Endothelial cell of umbilical vein (primary cell): ENCODE data around the gene PAK5. TPM values are rescaled to one million over a fixed set of nuclear protein-coding genes. Genes with fewer than 3 reads are reported as not detected.

ENCODE experiments used
- BruUV-seq: library from RNA; stranded (reverse); fragments of 400-500 nt; replicated peaks from 2 replicates; lab custom pipeline; 2021; lab: Mats Ljungman, UMichigan
- CTCF ChIA-PET: fragments of 300-600, 350-600 bp; sonication (Branson Sonifier 250); formaldehyde crosslinking; loops from one replicate; lab custom pipeline; 2021; ENCODE audit warnings: antibody characterized with exemption, inconsistent platforms; lab: Charles Lee
- POLR2A ChIA-PET: fragments of 300-600, 350-600 bp; sonication (Branson Sonifier 250); formaldehyde crosslinking; loops from one replicate; lab custom pipeline; 2021; ENCODE audit warnings: antibody characterized with exemption, inconsistent platforms; lab: Charles Lee
- DNase-seq: peaks from one replicate; pipeline ENCODE4 v3.0.0-alpha.2; 2011; ENCODE audit warnings: low read depth, low spot score
- FAIRE-seq: peaks from 2 replicates; lab custom pipeline; 2011; peaks lifted over from hg19 to GRCh38; lab: Jason Lieb, UNC
- H2AFZ ChIP-seq: 2 replicates; pipeline ENCODE4 v1.6.0; 2012; ENCODE audit warnings: low read depth, low read length, control low read depth, inconsistent platforms
- H3K27ac ChIP-seq: 2 replicates; pipeline ENCODE4 v1.5.1; 2011; ENCODE audit warnings: low read depth, mild to moderate bottlenecking, control low read depth, low read length, moderate library complexity; ENCODE audit not compliant: insufficient read depth
- H3K27me3 ChIP-seq, 2 experiments: 2 replicates each; pipeline versions ENCODE4 v1.6.0 to v1.6.1; 2011; ENCODE audit warnings: low read length in 2 of 2, mixed read lengths in 1 of 2; ENCODE audit not compliant: control insufficient read depth in 2 of 2, insufficient read depth in 2 of 2
- H3K36me3 ChIP-seq, 2 experiments: 2 replicates in 1 of 2; 3 replicates in 1 of 2; pipeline ENCODE4 v1.5.1; 2011; ENCODE audit warnings: low read length in 2 of 2, mild to moderate bottlenecking in 1 of 2, moderate library complexity in 1 of 2; ENCODE audit not compliant: control insufficient read depth in 2 of 2, insufficient read depth in 2 of 2; ENCODE audit errors: extremely low read depth in 1 of 2
- H3K4me1 ChIP-seq: 3 replicates; pipeline ENCODE4 v1.5.1; 2011; ENCODE audit warnings: mild to moderate bottlenecking, low read length; ENCODE audit not compliant: control insufficient read depth, insufficient read depth; ENCODE audit errors: extremely low read depth
- H3K4me2 ChIP-seq: 2 replicates; pipeline ENCODE4 v1.6.1; 2011; ENCODE audit warnings: low read length, control low read depth, mixed read lengths; ENCODE audit not compliant: insufficient read depth
- H3K4me3 ChIP-seq, 3 experiments: fragments of 200-600 bp in 1 of 3; sonication (generic), shearing (Covaris generic) in 1 of 3; replicated peaks in 1 of 3; 2 replicates each; pipeline ENCODE4 v1.5.1; 2011 to 2016; ENCODE audit warnings: control low read depth in 3 of 3, low read length in 3 of 3, mild to moderate bottlenecking in 2 of 3, inconsistent platforms in 1 of 3, low read depth in 1 of 3, moderate library complexity in 1 of 3; ENCODE audit not compliant: insufficient read depth in 1 of 3
- H3K79me2 ChIP-seq: 2 replicates; pipeline ENCODE4 v1.6.0; 2012; ENCODE audit warnings: low read length, inconsistent platforms; ENCODE audit not compliant: control insufficient read depth, insufficient read depth
- H3K9ac ChIP-seq: replicated peaks from 2 replicates; pipeline ENCODE3; 2011; ENCODE audit warnings: low read length, control low read depth; ENCODE audit not compliant: insufficient read depth; ENCODE audit errors: extremely low read depth
- H3K9me1 ChIP-seq: replicated peaks from 3 replicates; pipeline ENCODE4 v1.6.0; 2011; ENCODE audit warnings: mild to moderate bottlenecking, low read length; ENCODE audit not compliant: control insufficient read depth, insufficient read depth; ENCODE audit errors: extremely low read depth
- H3K9me3 ChIP-seq: replicated peaks from 2 replicates; pipeline ENCODE4 v1.5.1; 2012; ENCODE audit warnings: low read length, inconsistent platforms; ENCODE audit not compliant: control insufficient read depth, insufficient read depth
- H4K20me1 ChIP-seq: replicated peaks from 2 replicates; pipeline ENCODE3; 2011; ENCODE audit warnings: mild to moderate bottlenecking, low read length; ENCODE audit not compliant: control insufficient read depth, insufficient read depth; ENCODE audit errors: extremely low read depth
- CTCF ChIP-seq, 2 donors: IDR thresholded peaks; 1 replicate in 1 of 2; 2 replicates in 1 of 2; pipeline ENCODE4 v1.5.1; 2011; ENCODE audit warnings: low read length in 2 of 2, mild to moderate bottlenecking in 2 of 2, moderate library complexity in 2 of 2, control low read depth in 1 of 2, inconsistent platforms in 1 of 2, low read depth in 1 of 2; ENCODE audit not compliant: insufficient read depth in 1 of 2; ENCODE audit errors: extremely low read depth in 1 of 2
- FOS ChIP-seq: IDR thresholded peaks from 2 replicates; pipeline ENCODE4 v1.6.1; 2011; ENCODE audit warnings: mild to moderate bottlenecking, low read length, moderate library complexity, borderline replicate concordance; ENCODE audit not compliant: insufficient read depth
- GATA2 ChIP-seq: IDR thresholded peaks from 2 replicates; pipeline ENCODE4 v1.7.0; 2011; ENCODE audit warnings: low read depth, mild to moderate bottlenecking, moderate library complexity, mixed read lengths, low read length; ENCODE audit not compliant: insufficient read length, insufficient read depth
- JUN ChIP-seq: IDR thresholded peaks from 2 replicates; pipeline ENCODE4 v1.6.1; 2011; ENCODE audit warnings: borderline replicate concordance, low read depth; ENCODE audit not compliant: insufficient read length, insufficient read depth
- POLR2A ChIP-seq: IDR thresholded peaks from 2 replicates; pipeline ENCODE4 v1.6.1; 2012; ENCODE audit warnings: low read depth, mild to moderate bottlenecking, control low read depth, low read length
- POLR2AphosphoS5 ChIP-seq: IDR thresholded peaks from 2 replicates; pipeline ENCODE4 v1.6.1; 2012; ENCODE audit warnings: low read depth, mild to moderate bottlenecking, control low read depth, low read length, moderate library complexity; ENCODE audit not compliant: insufficient read depth
- dilution Hi-C: fragments of 300-500 bp; cut with MboI; formaldehyde crosslinking; loops from one replicate; pipeline ENCODE4 v1.15.0; 2019; ENCODE audit warnings: low sequenced_read_pairs; ENCODE audit not compliant: extremely low pct_ligation_motif_present
- intact Hi-C: fragments of 100-400 bp; cut with micrococcal nuclease; formaldehyde crosslinking; loops from one replicate; pipeline ENCODE4 v1.10.0; 2022
- polyA plus RNA-seq, 4 experiments: library from polyadenylated mRNA; depleted of rRNA in 3 of 4; stranded (reverse) in 3 of 4; unstranded in 1 of 4; fragments of >200 nt; gene quantifications; 2 replicates each; pipeline versions ENCODE4 v1.2.1 to v1.2.3, GENCODE V29; 2011 to 2012; ENCODE audit warnings: missing spikeins in 1 of 4
- total RNA-seq: library from RNA; stranded (reverse); gene quantifications from 2 replicates; pipeline ENCODE4 v1.2.3, GENCODE V29; 2021

Gene PAK5
- total and polyA plus RNA-seq, 2 donors (not counting 3 experiments of a cell fraction or from before 2014, with no cell fraction given), result not detected

- Histone ChIP-seq H3K9me1 (no peaks in the 10 kb centered on the region), H3K9me3 (no peaks in the 10 kb centered on the region), H3K79me2 (no peaks in the 10 kb centered on the region), H3K4me3 (no peak overlapping the region), H4K20me1 (no peaks in the 10 kb centered on the region), H3K27me3 (peaks cover 6 to 10% of the 10 kb centered on the region in 2 experiments), H3K4me1 (no peaks in the 10 kb centered on the region), H3K27ac (no peak overlapping the region), H2AFZ (no peak overlapping the region), H3K9ac (no peak overlapping the region), H3K36me3 (no peaks in the 10 kb centered on the region), H3K4me2 (no peak overlapping the region)
- FAIRE-seq (no peak), DNase-seq (no peak)
- no TSS peak for BruUV-seq
- ChIA-PET POLR2A (no interaction called here), CTCF (no interaction called here)
- no peak for TF ChIP-seq FOS
- TF ChIP-seq CTCF (IDR thresholded peaks at IDR 0.05; ENCODE audit: extremely low read depth in 1 of 2, insufficient read depth in 1 of 2, low read depth in 1 of 2, low read length in 2 of 2), result no peak
- intact Hi-C loops, result loop anchor here (2.0 kb wide), 1 partner anchor 25 kb away; no protein-coding TSS in a partner anchor
- dilution Hi-C loops, result no loop called here
Measured at GRCh38 chr20:9573335-9574151, 265.3 kb downstream of the PAK5 start.

- dilution Hi-C loops (no loop called here), intact Hi-C loops (loop anchor here (2.0 kb wide), 1 partner anchor 26 kb away; no protein-coding TSS in a partner anchor)
- no peak overlapping the region for H3K9ac ChIP-seq
- no peaks in the 10 kb centered on the region for H3K79me2 ChIP-seq
- no peak overlapping the region for H3K4me2 ChIP-seq
- no peak for TF ChIP-seq FOS
- no peak for TF ChIP-seq GATA2
- no peak for TF ChIP-seq JUN
- TF ChIP-seq POLR2A, result no peak
- TF ChIP-seq POLR2AphosphoS5, result no peak
- TF ChIP-seq CTCF (IDR thresholded peaks at IDR 0.05; ENCODE audit: extremely low read depth in 1 of 2, insufficient read depth in 1 of 2, low read depth in 1 of 2, low read length in 2 of 2), result no peak
- FAIRE-seq, result no peak
- no peaks in the 10 kb centered on the region for H3K36me3 ChIP-seq
- peaks cover 6 to 10% of the 10 kb centered on the region in 2 experiments for H3K27me3 ChIP-seq
- no peaks in the 10 kb centered on the region for H4K20me1 ChIP-seq
- no peak for DNase-seq
- no peaks in the 10 kb centered on the region for H3K9me1 ChIP-seq
- ChIA-PET CTCF (interaction anchor here (0.7 kb wide), 1 partner anchor 502 kb away, joined by 3 read pairs; no protein-coding TSS in a partner anchor), POLR2A (no interaction called here)
- no TSS peak for BruUV-seq
- H3K27ac ChIP-seq, result no peak overlapping the region
- H3K4me3 ChIP-seq, result no peak overlapping the region
- no peaks in the 10 kb centered on the region for H3K4me1 ChIP-seq
- H3K9me3 ChIP-seq, result no peaks in the 10 kb centered on the region
- H2AFZ ChIP-seq, result no peak overlapping the region
Measured at GRCh38 chr20:9572670-9573069, 266.2 kb downstream of the PAK5 start.
